Endothelial cell of umbilical vein (primary cell): Measurements from ENCODE around the gene CADM4.

Experiments
- CTCF ChIP-seq, 2 donors: IDR thresholded peaks; 1 replicate in 1 of 2; 2 replicates in 1 of 2; pipeline ENCODE4 v1.5.1; 2011; ENCODE audit warnings: low read length in 2 of 2, mild to moderate bottlenecking in 2 of 2, moderate library complexity in 2 of 2, control low read depth in 1 of 2, inconsistent platforms in 1 of 2, low read depth in 1 of 2; ENCODE audit not compliant: insufficient read depth in 1 of 2; ENCODE audit errors: extremely low read depth in 1 of 2
- FOS ChIP-seq: IDR thresholded peaks from 2 replicates; pipeline ENCODE4 v1.6.1; 2011; ENCODE audit warnings: mild to moderate bottlenecking, low read length, moderate library complexity, borderline replicate concordance; ENCODE audit not compliant: insufficient read depth
- GATA2 ChIP-seq: IDR thresholded peaks from 2 replicates; pipeline ENCODE4 v1.7.0; 2011; ENCODE audit warnings: low read depth, mild to moderate bottlenecking, moderate library complexity, mixed read lengths, low read length; ENCODE audit not compliant: insufficient read length, insufficient read depth
- POLR2A ChIP-seq: IDR thresholded peaks from 2 replicates; pipeline ENCODE4 v1.6.1; 2012; ENCODE audit warnings: low read depth, mild to moderate bottlenecking, control low read depth, low read length
- POLR2AphosphoS5 ChIP-seq: IDR thresholded peaks from 2 replicates; pipeline ENCODE4 v1.6.1; 2012; ENCODE audit warnings: low read depth, mild to moderate bottlenecking, control low read depth, low read length, moderate library complexity; ENCODE audit not compliant: insufficient read depth

- TF ChIP-seq CTCF (IDR thresholded peaks at IDR 0.05; ENCODE audit: extremely low read depth in 1 of 2, insufficient read depth in 1 of 2, low read depth in 1 of 2, low read length in 2 of 2) (no peak), FOS (no peak), POLR2A (peak; percentile 62), GATA2 (no peak), POLR2AphosphoS5 (peak; percentile 70)
Measured at GRCh38 chr19:43575156-43575950, 64.3 kb downstream of the CADM4 start, which contains the start of the genes PINLYP and XRCC1.
